ENCODE measurements around the gene CDC73.
"Not testable (repeated sequence)": the region's sequence is repeated elsewhere in the genome, so short reads cannot be mapped to it uniquely, and the experiment has no call there.

CDC73 gene

GRCh38 chr1:193265716-193266115 lies 143.9 kb downstream of the CDC73 start:
- FAIRE-seq (peak; percentile 57), DNase-seq (ENCODE audit: extremely low spot score, insufficient read length, low read depth) (no peak)

GRCh38 chr1:193266794-193267193 lies 145.0 kb downstream of the CDC73 start:
- not testable (repeated sequence) for FAIRE-seq; DNase-seq (ENCODE audit: extremely low spot score, insufficient read length, low read depth)

GRCh38 chr1:193270996-193271395 lies 149.2 kb downstream of the CDC73 start:
- peak; percentile 87 for FAIRE-seq
- no peak for DNase-seq (ENCODE audit: extremely low spot score, insufficient read length, low read depth)

GRCh38 chr1:193275773-193276172 lies 153.9 kb downstream of the CDC73 start:
- FAIRE-seq (no peak), DNase-seq (ENCODE audit: extremely low spot score, insufficient read length, low read depth) (no peak)

GRCh38 chr1:193278968-193279367 lies 157.1 kb downstream of the CDC73 start:
- no peak for FAIRE-seq
- DNase-seq (ENCODE audit: extremely low spot score, insufficient read length, low read depth): no peak

GRCh38 chr1:193281894-193282293 lies 160.1 kb downstream of the CDC73 start:
- FAIRE-seq: no peak
- no peak for DNase-seq (ENCODE audit: extremely low spot score, insufficient read length, low read depth)

GRCh38 chr1:193283016-193283415 lies 161.2 kb downstream of the CDC73 start:
- FAIRE-seq (no peak), DNase-seq (ENCODE audit: extremely low spot score, insufficient read length, low read depth) (no peak)

- FAIRE-seq: no peak
- DNase-seq (ENCODE audit: extremely low spot score, insufficient read length, low read depth): no peak
Measured at GRCh38 chr1:193284219-193284618, 162.4 kb downstream of the CDC73 start.

- DNase-seq (ENCODE audit: extremely low spot score, insufficient read length, low read depth) (no peak), FAIRE-seq (no peak)
Measured at GRCh38 chr1:193285641-193286040, 163.8 kb downstream of the CDC73 start.

- DNase-seq (ENCODE audit: extremely low spot score, insufficient read length, low read depth); FAIRE-seq: not testable (repeated sequence)
Measured at GRCh38 chr1:193288548-193289080, 166.8 kb downstream of the CDC73 start.

GRCh38 chr1:193293726-193294125 lies 171.9 kb downstream of the CDC73 start:
- FAIRE-seq: no peak
- no peak for DNase-seq (ENCODE audit: extremely low spot score, insufficient read length, low read depth)

- no peak for DNase-seq (ENCODE audit: extremely low spot score, insufficient read length, low read depth)
- peak; percentile 24 for FAIRE-seq
Measured at GRCh38 chr1:193299038-193299437, 177.2 kb downstream of the CDC73 start.

- FAIRE-seq (no peak), DNase-seq (ENCODE audit: extremely low spot score, insufficient read length, low read depth) (no peak)
Measured at GRCh38 chr1:193301746-193302145, 179.9 kb downstream of the CDC73 start.

GRCh38 chr1:193303849-193304248 lies 182.0 kb downstream of the CDC73 start:
- FAIRE-seq (no peak), DNase-seq (ENCODE audit: extremely low spot score, insufficient read length, low read depth) (no peak)

Measured in GM18507 (cell line).